PC-9 (cell line): ENCODE measurements around the gene MYDGF. TPM values are rescaled to one million over a fixed set of nuclear protein-coding genes. Genes with fewer than 3 reads are reported as not detected.

Experiments
- BruUV-seq: library from RNA; stranded (reverse); fragments of 400-500 nt; replicated peaks from 2 replicates; lab custom pipeline; 2021; lab: Mats Ljungman, UMichigan
- CTCF ChIA-PET: fragments of 300-600 bp; sonication (Branson Sonifier 250); formaldehyde crosslinking; loops from one replicate; lab custom pipeline; 2022; ENCODE audit warnings: antibody characterized with exemption; lab: Charles Lee
- POLR2A ChIA-PET: fragments of 300-600 bp; sonication (Branson Sonifier 250); formaldehyde crosslinking; loops from one replicate; lab custom pipeline; 2022; ENCODE audit warnings: antibody characterized with exemption; ENCODE audit not compliant: unreplicated experiment; lab: Charles Lee
- DNase-seq, 2 experiments: peaks; one replicate each; pipeline versions ENCODE4 v3.0.0 to v3.0.0-alpha.2; 2015 to 2022; ENCODE audit warnings: mixed read lengths in 1 of 2
- H2AFZ ChIP-seq: fragments of 200-600 bp; sonication (generic); 2 replicates; pipeline ENCODE4 v1.8.1; 2017; ENCODE audit warnings: antibody characterized with exemption
- H3F3A ChIP-seq: fragments of 200-600 bp; sonication (generic); 2 replicates; pipeline ENCODE4 v1.8.1; 2017; ENCODE audit warnings: antibody characterized with exemption, mild to moderate bottlenecking, low read depth; ENCODE audit not compliant: insufficient read depth
- H3K27ac ChIP-seq: fragments of 200-600 bp; sonication (generic); 2 replicates; pipeline ENCODE4 v1.6.1; 2016; ENCODE audit warnings: mixed run types
- H3K27me3 ChIP-seq: fragments of 200-600 bp; sonication (generic); 2 replicates; pipeline ENCODE4 v1.6.1; 2016; ENCODE audit warnings: low read depth, mixed run types; ENCODE audit not compliant: insufficient read depth
- H3K36me3 ChIP-seq: fragments of 200-600 bp; sonication (generic); 2 replicates; pipeline ENCODE4 v1.6.1; 2016; ENCODE audit warnings: low read depth, mixed run types
- H3K4me1 ChIP-seq: fragments of 200-600 bp; sonication (generic); replicated peaks from 2 replicates; pipeline ENCODE4 v1.6.1; 2016; ENCODE audit warnings: mixed run types; ENCODE audit not compliant: insufficient read depth
- H3K4me2 ChIP-seq: fragments of 200-600 bp; sonication (generic); 2 replicates; pipeline ENCODE4 v1.6.1; 2017; ENCODE audit warnings: mixed run types
- H3K4me3 ChIP-seq: fragments of 200-600 bp; sonication (generic); 2 replicates; pipeline ENCODE4 v1.6.1; 2016; ENCODE audit warnings: mixed run types
- H3K79me2 ChIP-seq: fragments of 200-600 bp; sonication (generic); 2 replicates; pipeline ENCODE4 v1.6.1; 2017; ENCODE audit warnings: low read depth, mixed run types
- H3K9me2 ChIP-seq: fragments of 200-600 bp; sonication (generic); 2 replicates; pipeline ENCODE4 v1.8.1; 2017; ENCODE audit warnings: mild to moderate bottlenecking; ENCODE audit not compliant: insufficient read depth
- H3K9me3 ChIP-seq: fragments of 200-600 bp; sonication (generic); 2 replicates; pipeline ENCODE4 v1.8.1; 2016; ENCODE audit warnings: low read depth; ENCODE audit not compliant: insufficient read depth
- H4K20me1 ChIP-seq: fragments of 200-600 bp; sonication (generic); 2 replicates; pipeline ENCODE4 v1.8.1; 2017; ENCODE audit not compliant: insufficient read depth
- CTCF ChIP-seq: fragments of 200-600 bp; sonication (generic); conservative IDR thresholded peaks from 2 replicates; pipeline ENCODE4 v1.6.1; 2017; ENCODE audit warnings: mixed run types, antibody characterized with exemption, mild to moderate bottlenecking, moderate library complexity
- EZH2 ChIP-seq: fragments of 200-600 bp; sonication (generic); IDR thresholded peaks from 2 replicates; pipeline ENCODE4 v1.8.0; 2017; ENCODE audit warnings: antibody characterized with exemption, low read depth
- intact Hi-C: fragments of 100-400 bp; cut with micrococcal nuclease; formaldehyde crosslinking; loops from one replicate; pipeline ENCODE4 v1.10.0; 2022; ENCODE audit not compliant: unreplicated experiment
- total RNA-seq: library from RNA; stranded (reverse); gene quantifications from 2 replicates; pipeline ENCODE4 v1.2.3, GENCODE V29; 2021

Gene MYDGF
- total RNA-seq, 1 experiment from 2014 or later = 60.1 TPM

GRCh38 chr19:4657262-4657661, 12.9 kb downstream of the MYDGF start:
- BruUV-seq = no TSS peak
- no peaks in the 10 kb centered on the region for H3K9me2 ChIP-seq
- no peak overlapping the region for H3K4me2 ChIP-seq
- intact Hi-C loops = no loop called here
- POLR2A ChIA-PET = no interaction called here
- no peaks in the 10 kb centered on the region for H3K27me3 ChIP-seq
- no peaks in the 10 kb centered on the region for H3K4me1 ChIP-seq
- H3K79me2 ChIP-seq = no peaks in the 10 kb centered on the region
- H4K20me1 ChIP-seq = no peaks in the 10 kb centered on the region
- TF ChIP-seq CTCF = no peak
- H3F3A ChIP-seq = no peaks in the 10 kb centered on the region
- no peak overlapping the region for H2AFZ ChIP-seq
- no peaks in the 10 kb centered on the region for H3K9me3 ChIP-seq
- no peak overlapping the region for H3K27ac ChIP-seq
- H3K4me3 ChIP-seq = no peak overlapping the region
- no peak for DNase-seq
- no peaks in the 10 kb centered on the region for H3K36me3 ChIP-seq
- CTCF ChIA-PET = no interaction called here

GRCh38 chr19:4656102-4656501, 14.0 kb downstream of the MYDGF start:
- no peak overlapping the region for H3K4me2 ChIP-seq
- H3K9me2 ChIP-seq = no peaks in the 10 kb centered on the region
- intact Hi-C loops = no loop called here
- no peaks in the 10 kb centered on the region for H3K9me3 ChIP-seq
- H3K27ac ChIP-seq = no peak overlapping the region
- no peak overlapping the region for H3K4me3 ChIP-seq
- H3K79me2 ChIP-seq = no peaks in the 10 kb centered on the region
- no peaks in the 10 kb centered on the region for H3K4me1 ChIP-seq
- H4K20me1 ChIP-seq = no peaks in the 10 kb centered on the region
- no peaks in the 10 kb centered on the region for H3K36me3 ChIP-seq
- TF ChIP-seq EZH2 = no peak
- no TSS peak for BruUV-seq
- H2AFZ ChIP-seq = no peak overlapping the region
- DNase-seq = no peak
- CTCF ChIA-PET = no interaction called here
- H3F3A ChIP-seq = no peaks in the 10 kb centered on the region
- POLR2A ChIA-PET = interaction anchor here (0.6 kb wide), 1 partner anchor 281 kb away, joined by 5 read pairs; no protein-coding TSS in a partner anchor
- no peaks in the 10 kb centered on the region for H3K27me3 ChIP-seq

GRCh38 chr19:4654437-4655361, 15.4 kb downstream of the MYDGF start:
- Histone ChIP-seq H2AFZ (no peak overlapping the region), H3F3A (no peaks in the 10 kb centered on the region), H3K9me2 (no peaks in the 10 kb centered on the region), H3K79me2 (no peaks in the 10 kb centered on the region), H3K9me3 (no peaks in the 10 kb centered on the region), H3K4me3 (no peak overlapping the region), H3K27ac (no peak overlapping the region), H4K20me1 (no peaks in the 10 kb centered on the region), H3K36me3 (no peaks in the 10 kb centered on the region), H3K27me3 (no peaks in the 10 kb centered on the region), H3K4me2 (no peak overlapping the region), H3K4me1 (no peaks in the 10 kb centered on the region)
- ChIA-PET POLR2A (no interaction called here), CTCF (no interaction called here)
- intact Hi-C loops = no loop called here
- no peak for TF ChIP-seq EZH2
- TF ChIP-seq CTCF = no peak
- TSS peak; percentile 20 for BruUV-seq
- no peak for DNase-seq
